ENCODE data around the gene CACNA2D2. TPM values are rescaled to one million over a fixed set of nuclear protein-coding genes. Genes with fewer than 3 reads are reported as not detected.

Gene CACNA2D2
- total RNA-seq, 1 experiment from 2014 or later = 27.7 TPM

GRCh38 chr3:50549226-50549625, 45.8 kb upstream of the CACNA2D2 start:
- Histone ChIP-seq H3K18ac (ENCODE audit: insufficient read length, low read depth, low read length) (no peak overlapping the region), H2AK5ac (ENCODE audit: insufficient read length, low read length) (no peak overlapping the region), H2BK120ac (ENCODE audit: low read depth, low read length, poor library complexity, severe bottlenecking) (no peak overlapping the region), H3K27me3 (ENCODE audit: insufficient read depth, low read length) (no peaks in the 10 kb centered on the region), H3T11ph (ENCODE audit: low read length) (no peak overlapping the region), H3K23me2 (ENCODE audit: insufficient read length, low read depth, low read length, poor library complexity, severe bottlenecking) (no peaks in the 10 kb centered on the region), H3K79me1 (ENCODE audit: insufficient read depth, low read depth, low read length, poor library complexity, severe bottlenecking) (no peaks in the 10 kb centered on the region), H3K56ac (ENCODE audit: insufficient read length, low read depth, low read length) (no peak overlapping the region), H3K4me2 (ENCODE audit: insufficient read depth, insufficient read length, low read length) (no peak overlapping the region), H3K79me2 (ENCODE audit: insufficient read depth, low read length) (no peaks in the 10 kb centered on the region), H3K9me3 (ENCODE audit: control insufficient read depth, low read depth, low read length) (no peaks in the 10 kb centered on the region), H2AFZ (ENCODE audit: low read length) (no peak overlapping the region), H3K14ac (ENCODE audit: insufficient read depth, low read length) (no peak overlapping the region), H4K5ac (ENCODE audit: insufficient read length, low read depth, low read length) (no peak overlapping the region), H4K91ac (ENCODE audit: insufficient read length, low read depth, low read length) (no peak overlapping the region), H3K23ac (ENCODE audit: insufficient read length, low read depth, low read length) (no peak overlapping the region), H3K4me1 (ENCODE audit: insufficient read depth, low read length) (no peaks in the 10 kb centered on the region), H3K4ac (ENCODE audit: low read depth, low read length) (no peak overlapping the region), H3K27ac (ENCODE audit: insufficient read length, low read depth, low read length) (no peak overlapping the region), H4K20me1 (ENCODE audit: control insufficient read depth, insufficient read depth, insufficient read length) (no peaks in the 10 kb centered on the region), H2BK5ac (ENCODE audit: insufficient read length, low read length) (no peak overlapping the region), H2BK20ac (ENCODE audit: low read depth, low read length, poor library complexity, severe bottlenecking) (no peak overlapping the region), H3K9ac (ENCODE audit: extremely low read depth, insufficient read length, low read length) (no peak overlapping the region), H4K8ac (replicated peaks; ENCODE audit: insufficient read length, low read depth, low read length) (no peak overlapping the region), H2BK12ac (ENCODE audit: insufficient read length, low read depth, low read length) (no peak overlapping the region), H2BK15ac (ENCODE audit: low read depth, low read length) (no peak overlapping the region)
- peaks cover 11% of the 10 kb centered on the region for H3K27me3 Mint-ChIP-seq (ENCODE audit: low read depth)
- no peak for DNase-seq
- H3K36me3 Mint-ChIP-seq (ENCODE audit: insufficient read depth in 1 of 3, low read depth in 3 of 3) = no peaks in the 10 kb centered on the region
- no peak overlapping the region for H3K4me3 Mint-ChIP-seq
- no peak for TF ChIP-seq CTCF (conservative IDR thresholded peaks at IDR 0.05)
- peaks cover 24 to 25% of the 10 kb centered on the region in 2 experiments for H3K4me1 Mint-ChIP-seq
- no CpG with 5 or more reads among the region's 3 CpGs for WGBS (ENCODE audit: extremely low coverage, insufficient read length, low lambda C conversion rate)
- no peaks in the 10 kb centered on the region for H3K9me3 Mint-ChIP-seq
- peak overlapping the region in 2 of 3 experiments; percentile 30 to 54; a peak in 2 of 7 replicates for H3K27ac Mint-ChIP-seq
